SK-MEL-5 (cell line): ENCODE measurements around the gene SLC44A1. TPM values are rescaled to one million over a fixed set of nuclear protein-coding genes. Genes with fewer than 3 reads are reported as not detected.
A peak's percentile ranks its signal among the peaks of the same experiment; 100 is the strongest.

ENCODE experiments used
- DNase-seq: peaks from one replicate; pipeline ENCODE4 v3.0.0-alpha.2; 2016; ENCODE audit warnings: low read depth, low spot score
- in situ Hi-C: cut with HindIII; loops from 2 replicates; pipeline ENCODE4 v1.10.0; 2016; ENCODE audit warnings: low sequenced_read_pairs, high pct_unique_total_duplicates, low pct_unique_long_range_greater_than_20kb
- total RNA-seq: library from RNA; depleted of rRNA; stranded (reverse); fragments of >200 nt; shearing (Covaris generic); gene quantifications from 2 replicates; pipeline ENCODE4 v1.2.3, GENCODE V29; 2014

SLC44A1 gene
- total RNA-seq, 1 experiment from 2014 or later, result 141 TPM

GRCh38 chr9:105421864-105422263 lies 177.4 kb downstream of the SLC44A1 start:
- in situ Hi-C loops, result no loop called here
- DNase-seq, result no peak

- in situ Hi-C loops, result no loop called here
- DNase-seq, result peak; percentile 57
These were observed 181.5 kb downstream of the SLC44A1 start for GRCh38 chr9:105425816-105426433.

GRCh38 chr9:105426657-105427056 lies 182.2 kb downstream of the SLC44A1 start:
- in situ Hi-C loops, result no loop called here
- DNase-seq, result no peak

GRCh38 chr9:105431424-105432246 lies 187.2 kb downstream of the SLC44A1 start:
- peak; percentile 23 for DNase-seq
- in situ Hi-C loops, result no loop called here

- in situ Hi-C loops, result no loop called here
These were observed 187.9 kb downstream of the SLC44A1 start for GRCh38 chr9:105432247-105432842.

GRCh38 chr9:105435453-105435852 lies 191.0 kb downstream of the SLC44A1 start:
- in situ Hi-C loops, result no loop called here
- DNase-seq, result no peak

More at GRCh38 chr9:105432247-105432842, 187.9 kb downstream of the SLC44A1 start:
- DNase-seq, result no peak

GRCh38 chr9:105436783-105437182 lies 192.3 kb downstream of the SLC44A1 start:
- in situ Hi-C loops, result no loop called here
- DNase-seq, result no peak

GRCh38 chr9:105437704-105438103 lies 193.3 kb downstream of the SLC44A1 start:
- in situ Hi-C loops, result no loop called here
- DNase-seq, result no peak

- in situ Hi-C loops, result no loop called here
These were observed 193.8 kb downstream of the SLC44A1 start for GRCh38 chr9:105438141-105438806.

GRCh38 chr9:105439428-105439827 lies 195.0 kb downstream of the SLC44A1 start:
- no peak for DNase-seq

More at GRCh38 chr9:105438141-105438806, 193.8 kb downstream of the SLC44A1 start:
- no peak for DNase-seq

GRCh38 chr9:105441616-105442160 lies 197.2 kb downstream of the SLC44A1 start:
- in situ Hi-C loops, result no loop called here
- DNase-seq, result no peak

More at GRCh38 chr9:105439428-105439827, 195.0 kb downstream of the SLC44A1 start:
- in situ Hi-C loops, result no loop called here

GRCh38 chr9:105443121-105443520 lies 198.7 kb downstream of the SLC44A1 start:
- peak; percentile 35 for DNase-seq
- in situ Hi-C loops, result no loop called here

GRCh38 chr9:105444130-105444529 lies 199.7 kb downstream of the SLC44A1 start:
- DNase-seq, result no peak
- in situ Hi-C loops, result no loop called here

- no peak for DNase-seq
- in situ Hi-C loops, result no loop called here
These were observed 200.9 kb downstream of the SLC44A1 start for GRCh38 chr9:105445203-105445881.

- in situ Hi-C loops, result no loop called here
- DNase-seq, result no peak
These were observed 202.9 kb downstream of the SLC44A1 start for GRCh38 chr9:105447386-105447813.

GRCh38 chr9:105447814-105448812 lies 203.7 kb downstream of the SLC44A1 start, which contains the start of gene FSD1L:
Gene FSD1L (plus strand): TSS chr9:105448034. CDS start chr9:105448221, 187 bp downstream.
- in situ Hi-C loops, result no loop called here

More at GRCh38 chr9:105447814-105448812, 203.7 kb downstream of the SLC44A1 start, which contains the start of gene FSD1L:
- peak; percentile 94 for DNase-seq
